HepG2 (cell line): ENCODE results near the gene ZNF181. TPM values are rescaled to one million over a fixed set of nuclear protein-coding genes. Genes with fewer than 3 reads are reported as not detected.

Source experiments
- AGO1 ChIP-seq: fragments of 200-400 bp; formaldehyde crosslinking; IDR thresholded peaks from 2 replicates; pipeline ENCODE4 v1.6.1; 2017; ENCODE audit warnings: mild to moderate bottlenecking, low read depth, low read length, moderate library complexity; ENCODE audit not compliant: poor library complexity, severe bottlenecking
- ARID5B ChIP-seq: IDR thresholded peaks from 2 replicates; pipeline ENCODE4 v1.4.0; 2020; ENCODE audit warnings: mild to moderate bottlenecking, missing genetic modification reagents
- BATF2 ChIP-seq: sonication (generic); formaldehyde crosslinking; IDR thresholded peaks from 2 replicates; pipeline ENCODE4 v1.8.0; 2022; ENCODE audit warnings: mild to moderate bottlenecking, missing genetic modification reagents, moderate library complexity
- EP300 ChIP-seq, 3 experiments: sonication (generic) in 1 of 3; formaldehyde crosslinking in 1 of 3; IDR thresholded peaks; 2 replicates each; pipeline versions ENCODE4 v1.5.1 to v1.6.1; 2011 to 2020; ENCODE audit warnings: low read depth in 2 of 3, low read length in 2 of 3, borderline replicate concordance in 1 of 3, improper control_type of control experiment in 1 of 3, mild to moderate bottlenecking in 1 of 3, missing genetic modification reagents in 1 of 3, moderate library complexity in 1 of 3
- FOSL2 ChIP-seq: sonication (generic); formaldehyde crosslinking; IDR thresholded peaks from 2 replicates; pipeline ENCODE4 v1.4.0; 2020; ENCODE audit warnings: missing genetic modification reagents
- GRHL1 ChIP-seq: sonication (generic); formaldehyde crosslinking; conservative IDR thresholded peaks from 2 replicates; pipeline ENCODE4 v1.8.0; 2022; ENCODE audit warnings: missing genetic modification reagents
- HMGA1 ChIP-seq: sonication (generic); formaldehyde crosslinking; conservative IDR thresholded peaks from 2 replicates; pipeline ENCODE4 v1.4.0; 2020; ENCODE audit warnings: missing genetic modification reagents
- ISX ChIP-seq: sonication (generic); formaldehyde crosslinking; conservative IDR thresholded peaks from 2 replicates; pipeline ENCODE4 v1.5.0; 2020; ENCODE audit warnings: missing genetic modification reagents
- KDM1A ChIP-seq: IDR thresholded peaks from 2 replicates; pipeline ENCODE4 v1.6.1; 2016; ENCODE audit warnings: missing compliant biosample characterization
- MIER2 ChIP-seq: IDR thresholded peaks from 2 replicates; pipeline ENCODE4 v1.6.1; 2016; ENCODE audit warnings: missing biosample characterization, missing genetic modification reagents
- PRPF4 ChIP-seq: fragments of 200-400 bp; formaldehyde crosslinking; IDR thresholded peaks from 2 replicates; pipeline ENCODE4 v1.6.1; 2016; ENCODE audit warnings: low read length, low read depth; ENCODE audit not compliant: poor library complexity, severe bottlenecking
- RAD21 ChIP-seq: fragments of 450-650 bp; formaldehyde crosslinking; IDR thresholded peaks from 2 replicates; pipeline ENCODE4 v1.5.0; 2020; ENCODE audit warnings: mild to moderate bottlenecking
- SAP130 ChIP-seq: IDR thresholded peaks from 2 replicates; pipeline ENCODE4 v1.6.1; 2016; ENCODE audit warnings: low read depth
- SATB2 ChIP-seq: sonication (generic); formaldehyde crosslinking; IDR thresholded peaks from 2 replicates; pipeline ENCODE4 v1.5.0; 2020; ENCODE audit warnings: missing genetic modification reagents
- TCF12 ChIP-seq, 2 experiments: fragments of 450-650 bp in 1 of 2; sonication (generic) in 1 of 2; formaldehyde crosslinking in 1 of 2; IDR thresholded peaks; 2 replicates each; pipeline versions ENCODE4 v1.6.1 to v1.8.0; 2017 to 2022; ENCODE audit warnings: antibody characterized with exemption in 1 of 2, mild to moderate bottlenecking in 1 of 2, missing genetic modification reagents in 1 of 2, moderate library complexity in 1 of 2
- THAP11 ChIP-seq: IDR thresholded peaks from 2 replicates; pipeline ENCODE4 v1.6.1; 2016; ENCODE audit warnings: missing biosample characterization, missing genetic modification reagents
- ZBTB38 ChIP-seq: sonication (generic); formaldehyde crosslinking; IDR thresholded peaks from 2 replicates; pipeline ENCODE4 v1.5.1; 2020; ENCODE audit warnings: mild to moderate bottlenecking, missing genetic modification reagents
- ZNF282 ChIP-seq: fragments of 450-650 bp; IDR thresholded peaks from 2 replicates; pipeline ENCODE4 v1.6.1; 2018; ENCODE audit not compliant: partially characterized antibody
- ZNF552 ChIP-seq: sonication (generic); formaldehyde crosslinking; IDR thresholded peaks from 2 replicates; pipeline ENCODE4 v1.9.0; 2022; ENCODE audit warnings: missing genetic modification reagents, mild to moderate bottlenecking, borderline replicate concordance
- ZNF614 ChIP-seq: IDR thresholded peaks from 2 replicates; pipeline ENCODE4 v1.6.1; 2018; ENCODE audit warnings: missing biosample characterization, missing genetic modification reagents, inconsistent platforms, borderline replicate concordance
- ZNF75D ChIP-seq: sonication (generic); formaldehyde crosslinking; IDR thresholded peaks from 2 replicates; pipeline ENCODE4 v1.8.1; 2023; ENCODE audit warnings: missing genetic modification reagents, mild to moderate bottlenecking, borderline replicate concordance
- ZNF773 ChIP-seq: sonication (generic); formaldehyde crosslinking; IDR thresholded peaks from 2 replicates; pipeline ENCODE4 v1.4.0; 2020; ENCODE audit warnings: missing genetic modification reagents, borderline replicate concordance
- ZSCAN25 ChIP-seq: sonication (generic); formaldehyde crosslinking; IDR thresholded peaks from 2 replicates; pipeline ENCODE4 v1.8.0; 2022; ENCODE audit warnings: mild to moderate bottlenecking, missing genetic modification reagents
- polyA plus RNA-seq, 8 experiments: library from polyadenylated mRNA; depleted of rRNA in 3 of 8; stranded (reverse) in 7 of 8; unstranded in 1 of 8; fragments of >200 nt; fragmentation: Illumina TruSeq in 4 of 8; extraction: Trizol in 4 of 8; gene quantifications; 2 replicates each; pipeline versions ENCODE4 v1.2.1 to v1.2.3, GENCODE V29; 2011 to 2016; ENCODE audit warnings: low read depth in 4 of 8, missing spikeins in 1 of 8, mixed read lengths in 1 of 8; ENCODE audit not compliant: insufficient read depth in 1 of 8
- total RNA-seq, 5 experiments: library from RNA; depleted of rRNA; stranded (reverse); fragments of >200 nt; fragmentation: Illumina TruSeq; extraction: Trizol; gene quantifications; 2 replicates each; pipeline ENCODE4 v1.2.3, GENCODE V29; 2016; ENCODE audit warnings: low read depth in 1 of 5

ZNF181 gene
- total and polyA plus RNA-seq, 2 of the 13 experiments (the other 11 are each of a cell fraction or from before 2014, with no cell fraction given) = 10.6 to 15.5 TPM

- TF ChIP-seq BATF2 (CRISPR knock-in tag) (no peak), SATB2 (CRISPR knock-in tag) (no peak), AGO1 (no peak), ZNF614 (CRISPR knock-in tag) (0 out of 2 replicates have a peak, but pooled peaks have one; percentile 40), ISX (CRISPR knock-in tag) (no peak), HMGA1 (CRISPR knock-in tag) (no peak), TCF12 (IDR thresholded peaks at IDR 0.05) (no peak), TCF12 (CRISPR knock-in tag; IDR thresholded peaks at IDR 0.05) (no peak), KDM1A (no peak), SAP130 (CRISPR knock-in tag) (peak; percentile 27; the same call in 1 of the 2 replicates), RAD21 (CRISPR knock-in tag) (no peak), THAP11 (CRISPR knock-in tag) (peak; percentile 73), EP300 (IDR thresholded peaks at IDR 0.05; ENCODE audit: low read depth in 2 of 2, low read length in 2 of 2) (0 out of 4 replicates have a peak, but pooled peaks of 1 of the 2 experiments have one; percentile 24), EP300 (CRISPR knock-in tag; IDR thresholded peaks at IDR 0.05; ENCODE audit: borderline replicate concordance) (no peak), GRHL1 (CRISPR knock-in tag) (no peak), ZNF773 (CRISPR knock-in tag) (no peak), PRPF4 (no peak), MIER2 (no peak), ZNF75D (CRISPR knock-in tag) (no peak), ZNF552 (no peak), FOSL2 (no peak), ZBTB38 (CRISPR knock-in tag) (no peak), ZSCAN25 (CRISPR knock-in tag) (no peak), ZNF282 (no peak), ARID5B (CRISPR knock-in tag) (peak; percentile 65)
These were observed 11.1 kb downstream of the ZNF181 start (continued) for GRCh38 chr19:34744896-34745690.
